Neuronal stem cell (in vitro differentiated cells): ENCODE measurements around the gene NSA2. TPM values are rescaled to one million over a fixed set of nuclear protein-coding genes. Genes with fewer than 3 reads are reported as not detected.

Source experiments
- DNase-seq: peaks from one replicate; pipeline ENCODE4 v3.0.0-alpha.2; 2013; ENCODE audit warnings: low spot score
- H2AFZ ChIP-seq: one replicate; pipeline ENCODE4 v1.6.1; 2013; ENCODE audit warnings: mild to moderate bottlenecking, low read length, inconsistent platforms
- H2AK5ac ChIP-seq: 2 replicates; pipeline ENCODE4 v1.6.1; 2013; ENCODE audit warnings: low read depth, mild to moderate bottlenecking, inconsistent platforms, low read length, moderate library complexity, mixed read lengths
- H2BK120ac ChIP-seq: 2 replicates; pipeline ENCODE4 v1.6.1; 2013; ENCODE audit warnings: low read depth, mild to moderate bottlenecking, inconsistent platforms, low read length, moderate library complexity, mixed read lengths
- H2BK12ac ChIP-seq: one replicate; pipeline ENCODE4 v1.6.1; 2013; ENCODE audit warnings: low read length, inconsistent platforms
- H2BK15ac ChIP-seq: 2 replicates; pipeline ENCODE4 v1.6.1; 2013; ENCODE audit warnings: mild to moderate bottlenecking, low read length, inconsistent platforms, mixed read lengths
- H2BK5ac ChIP-seq: one replicate; pipeline ENCODE4 v1.6.1; 2013; ENCODE audit warnings: inconsistent platforms, mild to moderate bottlenecking, low read length, moderate library complexity
- H3K14ac ChIP-seq: one replicate; pipeline ENCODE4 v1.6.1; 2013; ENCODE audit warnings: low read length, inconsistent platforms
- H3K18ac ChIP-seq: 2 replicates; pipeline ENCODE4 v1.6.1; 2013; ENCODE audit warnings: low read length, inconsistent platforms
- H3K23ac ChIP-seq: 2 replicates; pipeline ENCODE4 v1.6.1; 2013; ENCODE audit warnings: low read depth, mild to moderate bottlenecking, mixed read lengths, low read length, inconsistent platforms; ENCODE audit not compliant: poor library complexity
- H3K27ac ChIP-seq: replicated peaks from 3 replicates; pipeline ENCODE4 v1.5.1; 2013; ENCODE audit warnings: low read length, inconsistent platforms
- H3K27me3 ChIP-seq, 3 experiments: 2 replicates each; pipeline ENCODE4 v1.6.1; 2013; ENCODE audit warnings: low read length in 3 of 3, mild to moderate bottlenecking in 2 of 3, inconsistent platforms in 1 of 3, low read depth in 1 of 3, mixed read lengths in 1 of 3, moderate library complexity in 1 of 3; ENCODE audit not compliant: control insufficient read depth in 3 of 3, insufficient read depth in 3 of 3
- H3K36me3 ChIP-seq, 2 donors: replicated peaks in 1 of 2; 2 replicates each; pipeline ENCODE4 v1.6.1; 2013; ENCODE audit warnings: low read length in 2 of 2; ENCODE audit not compliant: control insufficient read depth in 2 of 2, insufficient read depth in 2 of 2
- H3K4ac ChIP-seq: 2 replicates; pipeline ENCODE4 v1.6.1; 2013; ENCODE audit warnings: inconsistent platforms, mild to moderate bottlenecking, low read length, moderate library complexity
- H3K4me1 ChIP-seq, 2 donors: 1 replicate in 1 of 2; 2 replicates in 1 of 2; pipeline ENCODE4 v1.6.1; 2013; ENCODE audit warnings: low read length in 2 of 2, low read depth in 1 of 2; ENCODE audit not compliant: control insufficient read depth in 2 of 2, insufficient read depth in 1 of 2
- H3K4me2 ChIP-seq: one replicate; pipeline ENCODE4 v1.6.1; 2013; ENCODE audit warnings: mild to moderate bottlenecking, low read length, inconsistent platforms; ENCODE audit not compliant: insufficient read depth, poor library complexity, severe bottlenecking
- H3K4me3 ChIP-seq, 2 donors: 2 replicates each; pipeline ENCODE4 v1.5.1; 2013; ENCODE audit warnings: low read length in 2 of 2, mild to moderate bottlenecking in 2 of 2, inconsistent platforms in 1 of 2, moderate library complexity in 1 of 2
- H3K79me1 ChIP-seq: one replicate; pipeline ENCODE4 v1.6.1; 2013; ENCODE audit warnings: low read depth, mild to moderate bottlenecking, inconsistent platforms, low read length, moderate library complexity
- H3K9ac ChIP-seq: one replicate; pipeline ENCODE4 v1.6.1; 2013; ENCODE audit warnings: mild to moderate bottlenecking, low read depth, low read length, inconsistent platforms; ENCODE audit not compliant: poor library complexity
- H3K9me3 ChIP-seq, 2 donors: replicated peaks in 1 of 2; 2 replicates each; pipeline versions ENCODE3 to v1.6.1; 2013; ENCODE audit warnings: low read length in 2 of 2, mild to moderate bottlenecking in 2 of 2, inconsistent platforms in 1 of 2, low read depth in 1 of 2, mixed read lengths in 1 of 2, moderate library complexity in 1 of 2; ENCODE audit not compliant: control insufficient read depth in 2 of 2, insufficient read depth in 1 of 2
- H4K8ac ChIP-seq: one replicate; pipeline ENCODE4 v1.6.1; 2013; ENCODE audit warnings: low read depth, mild to moderate bottlenecking, inconsistent platforms, low read length, moderate library complexity
- H4K91ac ChIP-seq: one replicate; pipeline ENCODE4 v1.6.1; 2013; ENCODE audit warnings: low read length, low read depth, mild to moderate bottlenecking, inconsistent platforms; ENCODE audit not compliant: poor library complexity
- WGBS, 2 donors: extraction: QIAGEN DNeasy Blood & Tissue Kit; methylation state at CpG; one replicate each; pipeline ENCODE4 v1.1.7; 2013; ENCODE audit warnings: missing lambda C conversion rate in 2 of 2, mixed read lengths in 1 of 2; ENCODE audit not compliant: insufficient read length in 2 of 2, insufficient replicate concordance in 1 of 2; ENCODE audit errors: extremely low coverage in 2 of 2; 5-methylcytosine and 5-hydroxymethylcytosine counted together
- polyA plus RNA-seq, 2 experiments: library from polyadenylated mRNA; stranded (reverse); fragments of 200-250 nt; gene quantifications; one replicate each; pipeline ENCODE4 v1.2.3, GENCODE V29; 2013

The NSA2 gene
- 121 TPM for polyA plus RNA-seq (2013, experiment 1 of 2)
- polyA plus RNA-seq (2013, experiment 2 of 2): 125 TPM

GRCh38 chr5:74766849-74767578, at the start of gene NSA2, which contains the start of gene GFM2:
NSA2 (plus strand) TSS chr5:74767249; CDS start chr5:74767361, 112 bp downstream.
GFM2 (minus strand) TSS chr5:74767117; CDS start chr5:74763742, 3,375 bp downstream.
- peak; percentile 91 for DNase-seq
- Histone ChIP-seq H3K23ac (peak within 1 kb of the TSS; percentile 38), H3K4me1 (peaks cover 8 to 14% of the 10 kb centered on the region in 2 donors), H2BK5ac (no peak within 1 kb of the TSS), H2AK5ac (no peak within 1 kb of the TSS), H3K4me3 (peak within 1 kb of the TSS; percentile 82 to 96), H2AFZ (peak within 1 kb of the TSS; percentile 91), H3K27me3 (no peaks in the 10 kb centered on the region), H3K4ac (no peak within 1 kb of the TSS), H3K4me2 (peak within 1 kb of the TSS; percentile 64), H2BK120ac (no peak within 1 kb of the TSS), H3K9me3 (no peaks in the 10 kb centered on the region), H3K14ac (no peak within 1 kb of the TSS), H4K8ac (no peak within 1 kb of the TSS), H3K27ac (peak within 1 kb of the TSS; percentile 50), H3K9ac (peak within 1 kb of the TSS; percentile 94), H2BK15ac (no peak within 1 kb of the TSS), H3K36me3 (peaks cover 0 to 71% of the 10 kb centered on the region in 2 donors), H4K91ac (no peak within 1 kb of the TSS), H2BK12ac (no peak within 1 kb of the TSS), H3K79me1 (peaks cover 6% of the 10 kb centered on the region), H3K18ac (peak within 1 kb of the TSS; percentile 85)
- WGBS, 2 donors: no CpG with 5 or more reads among the region's 54 CpGs

GRCh38 chr5:74717596-74717995, 49.5 kb upstream of the NSA2 start:
- H4K8ac ChIP-seq: no peak overlapping the region
- no peak overlapping the region for H3K4ac ChIP-seq
- no peak overlapping the region for H2AFZ ChIP-seq
- no peak overlapping the region for H3K9ac ChIP-seq
- DNase-seq: no peak
- H4K91ac ChIP-seq: no peak overlapping the region
- no peak overlapping the region for H2BK120ac ChIP-seq
- H3K27me3 ChIP-seq: no peaks in the 10 kb centered on the region
- H3K18ac ChIP-seq: no peak overlapping the region
- H3K27ac ChIP-seq: no peak overlapping the region
- WGBS, 2 donors: no CpG with 5 or more reads among the region's 1 CpG
- no peak overlapping the region for H3K14ac ChIP-seq
- no peak overlapping the region for H3K4me3 ChIP-seq
- H3K4me1 ChIP-seq: no peaks in the 10 kb centered on the region
- H3K79me1 ChIP-seq: no peaks in the 10 kb centered on the region
- no peak overlapping the region for H2BK12ac ChIP-seq
- no peak overlapping the region for H3K4me2 ChIP-seq
- peaks cover 2 to 71% of the 10 kb centered on the region in 2 donors for H3K36me3 ChIP-seq
- no peak overlapping the region for H2BK5ac ChIP-seq
- no peak overlapping the region for H2AK5ac ChIP-seq
- no peak overlapping the region for H3K23ac ChIP-seq
- H2BK15ac ChIP-seq: no peak overlapping the region
- no peaks in the 10 kb centered on the region for H3K9me3 ChIP-seq

GRCh38 chr5:74722271-74722670, 44.8 kb upstream of the NSA2 start:
- Histone ChIP-seq H3K23ac (no peak overlapping the region), H2AFZ (no peak overlapping the region), H3K4me2 (no peak overlapping the region), H3K36me3 (peaks cover 6 to 98% of the 10 kb centered on the region in 2 donors), H3K18ac (no peak overlapping the region), H2BK120ac (no peak overlapping the region), H3K27me3 (no peaks in the 10 kb centered on the region), H2BK12ac (no peak overlapping the region), H2BK15ac (no peak overlapping the region), H3K4me3 (no peak overlapping the region), H3K27ac (no peak overlapping the region), H4K8ac (no peak overlapping the region), H3K9ac (no peak overlapping the region), H4K91ac (no peak overlapping the region), H3K14ac (no peak overlapping the region), H3K79me1 (no peaks in the 10 kb centered on the region), H3K4me1 (no peaks in the 10 kb centered on the region), H3K4ac (no peak overlapping the region), H3K9me3 (no peaks in the 10 kb centered on the region), H2BK5ac (no peak overlapping the region), H2AK5ac (no peak overlapping the region)
- WGBS, 2 donors: no CpG with 5 or more reads among the region's 1 CpG
- DNase-seq: no peak

- H3K9ac ChIP-seq: no peak overlapping the region
- no peak overlapping the region for H4K8ac ChIP-seq
- H3K23ac ChIP-seq: no peak overlapping the region
- H3K4ac ChIP-seq: no peak overlapping the region
- H4K91ac ChIP-seq: no peak overlapping the region
- H3K27me3 ChIP-seq: no peaks in the 10 kb centered on the region
- H2AK5ac ChIP-seq: no peak overlapping the region
- H2AFZ ChIP-seq: no peak overlapping the region
- no peak overlapping the region for H3K4me3 ChIP-seq
- no peak overlapping the region for H2BK15ac ChIP-seq
- H2BK120ac ChIP-seq: no peak overlapping the region
- H3K4me2 ChIP-seq: no peak overlapping the region
- H3K27ac ChIP-seq: no peak overlapping the region
- H3K14ac ChIP-seq: no peak overlapping the region
- H3K18ac ChIP-seq: no peak overlapping the region
- H2BK5ac ChIP-seq: no peak overlapping the region
- H3K79me1 ChIP-seq: no peaks in the 10 kb centered on the region
- no peak overlapping the region for H2BK12ac ChIP-seq
- H3K4me1 ChIP-seq: no peaks in the 10 kb centered on the region
- peaks cover 6 to 98% of the 10 kb centered on the region in 2 donors for H3K36me3 ChIP-seq
- DNase-seq: no peak
- no CpG with 5 or more reads among the region's 1 CpG for WGBS, 2 donors
- H3K9me3 ChIP-seq: no peaks in the 10 kb centered on the region
Observed at GRCh38 chr5:74725331-74725730, 41.7 kb upstream of the NSA2 start.
